Skeletal muscle satellite cell (primary cell): Measurements from ENCODE around the gene OXSR1.

ENCODE experiments used
- H3K27me3 ChIP-seq: 2 replicates; pipeline ENCODE4 v1.7.0; 2013; ENCODE audit warnings: low read length; ENCODE audit not compliant: control insufficient read depth, insufficient read depth
- H3K36me3 ChIP-seq: 2 replicates; pipeline ENCODE4 v1.7.0; 2013; ENCODE audit warnings: mild to moderate bottlenecking, control low read depth, low read length; ENCODE audit not compliant: insufficient read depth
- H3K4me1 ChIP-seq: 2 replicates; pipeline ENCODE4 v1.7.0; 2013; ENCODE audit warnings: low read length; ENCODE audit not compliant: control insufficient read depth, insufficient read depth
- H3K4me2 ChIP-seq: 2 replicates; pipeline ENCODE4 v1.7.0; 2013; ENCODE audit warnings: mild to moderate bottlenecking, low read length
- H3K4me3 ChIP-seq: 2 replicates; pipeline ENCODE4 v1.7.0; 2013; ENCODE audit warnings: low read length
- H3K9ac ChIP-seq: 2 replicates; pipeline ENCODE4 v1.7.0; 2013; ENCODE audit warnings: mild to moderate bottlenecking, low read depth, low read length, moderate library complexity
- H3K9me3 ChIP-seq: replicated peaks from 2 replicates; pipeline ENCODE4 v1.7.0; 2013; ENCODE audit warnings: mild to moderate bottlenecking, control low read depth, low read length

The OXSR1 gene

GRCh38 chr3:38250198-38250597 is 84.9 kb downstream of the OXSR1 start:
- no peak overlapping the region for H3K4me2 ChIP-seq
- no peaks in the 10 kb centered on the region for H3K9me3 ChIP-seq
- H3K9ac ChIP-seq, result no peak overlapping the region
- H3K27me3 ChIP-seq, result no peaks in the 10 kb centered on the region
- peaks cover 15% of the 10 kb centered on the region for H3K4me1 ChIP-seq
- H3K4me3 ChIP-seq, result no peak overlapping the region
- peaks cover 86% of the 10 kb centered on the region for H3K36me3 ChIP-seq

- Histone ChIP-seq H3K9ac (no peak overlapping the region), H3K9me3 (no peaks in the 10 kb centered on the region), H3K36me3 (peaks cover 91% of the 10 kb centered on the region), H3K4me2 (no peak overlapping the region), H3K4me1 (peaks cover 15% of the 10 kb centered on the region), H3K4me3 (no peak overlapping the region), H3K27me3 (no peaks in the 10 kb centered on the region)
Observed at GRCh38 chr3:38251197-38251596, 85.9 kb downstream of the OXSR1 start.

- Histone ChIP-seq H3K27me3 (no peaks in the 10 kb centered on the region), H3K9me3 (no peaks in the 10 kb centered on the region), H3K4me3 (no peak overlapping the region), H3K4me1 (no peaks in the 10 kb centered on the region), H3K9ac (no peak overlapping the region), H3K4me2 (no peak overlapping the region), H3K36me3 (peaks cover 79% of the 10 kb centered on the region)
Observed at GRCh38 chr3:38253704-38254103, 88.4 kb downstream of the OXSR1 start.

GRCh38 chr3:38254872-38255271 is 89.5 kb downstream of the OXSR1 start:
- Histone ChIP-seq H3K4me3 (no peak overlapping the region), H3K4me2 (no peak overlapping the region), H3K9me3 (no peaks in the 10 kb centered on the region), H3K9ac (no peak overlapping the region), H3K36me3 (peaks cover 67% of the 10 kb centered on the region), H3K27me3 (no peaks in the 10 kb centered on the region), H3K4me1 (no peaks in the 10 kb centered on the region)

GRCh38 chr3:38255627-38256026 is 90.3 kb downstream of the OXSR1 start:
- H3K9ac ChIP-seq, result no peak overlapping the region
- no peaks in the 10 kb centered on the region for H3K27me3 ChIP-seq
- peaks cover 64% of the 10 kb centered on the region for H3K36me3 ChIP-seq
- H3K4me3 ChIP-seq, result no peak overlapping the region
- H3K4me2 ChIP-seq, result no peak overlapping the region
- H3K4me1 ChIP-seq, result no peaks in the 10 kb centered on the region
- no peaks in the 10 kb centered on the region for H3K9me3 ChIP-seq

- no peaks in the 10 kb centered on the region for H3K9me3 ChIP-seq
- no peak overlapping the region for H3K4me2 ChIP-seq
- H3K4me3 ChIP-seq, result no peak overlapping the region
- H3K27me3 ChIP-seq, result no peaks in the 10 kb centered on the region
- no peak overlapping the region for H3K9ac ChIP-seq
- no peaks in the 10 kb centered on the region for H3K4me1 ChIP-seq
- H3K36me3 ChIP-seq, result peaks cover 52% of the 10 kb centered on the region
Observed at GRCh38 chr3:38257583-38257982, 92.2 kb downstream of the OXSR1 start.

- Histone ChIP-seq H3K4me3 (no peak overlapping the region), H3K4me1 (no peaks in the 10 kb centered on the region), H3K27me3 (no peaks in the 10 kb centered on the region), H3K9me3 (no peaks in the 10 kb centered on the region), H3K36me3 (peaks cover 32% of the 10 kb centered on the region), H3K4me2 (no peak overlapping the region), H3K9ac (no peak overlapping the region)
Observed at GRCh38 chr3:38260474-38260873, 95.1 kb downstream of the OXSR1 start.

- Histone ChIP-seq H3K4me1 (no peaks in the 10 kb centered on the region), H3K9ac (no peak overlapping the region), H3K27me3 (no peaks in the 10 kb centered on the region), H3K36me3 (peaks cover 17% of the 10 kb centered on the region), H3K9me3 (no peaks in the 10 kb centered on the region), H3K4me2 (no peak overlapping the region), H3K4me3 (no peak overlapping the region)
Observed at GRCh38 chr3:38264353-38264771, 99.0 kb downstream of the OXSR1 start.

- Histone ChIP-seq H3K9me3 (no peaks in the 10 kb centered on the region), H3K4me3 (no peak overlapping the region), H3K4me1 (no peaks in the 10 kb centered on the region), H3K9ac (no peak overlapping the region), H3K36me3 (peaks cover 17% of the 10 kb centered on the region), H3K27me3 (no peaks in the 10 kb centered on the region), H3K4me2 (no peak overlapping the region)
Observed at GRCh38 chr3:38264779-38265178, 99.4 kb downstream of the OXSR1 start.

- Histone ChIP-seq H3K4me3 (no peak within 1 kb of the TSS), H3K9ac (no peak within 1 kb of the TSS), H3K27me3 (no peaks in the 10 kb centered on the region), H3K4me1 (no peaks in the 10 kb centered on the region), H3K36me3 (peaks cover 12% of the 10 kb centered on the region), H3K4me2 (no peak within 1 kb of the TSS), H3K9me3 (no peaks in the 10 kb centered on the region)
Observed at GRCh38 chr3:38265604-38266307, 100.4 kb downstream of the OXSR1 start, which contains the start of gene SLC22A13. Gene SLC22A13 (plus strand): TSS chr3:38265812. CDS start chr3:38265861, 49 bp downstream.

GRCh38 chr3:38266810-38267209 is 101.5 kb downstream of the OXSR1 start:
- no peak overlapping the region for H3K9ac ChIP-seq
- no peak overlapping the region for H3K4me3 ChIP-seq
- no peak overlapping the region for H3K4me2 ChIP-seq
- H3K4me1 ChIP-seq, result no peaks in the 10 kb centered on the region
- peaks cover 7% of the 10 kb centered on the region for H3K36me3 ChIP-seq
- no peaks in the 10 kb centered on the region for H3K9me3 ChIP-seq
- no peaks in the 10 kb centered on the region for H3K27me3 ChIP-seq

- H3K27me3 ChIP-seq, result no peaks in the 10 kb centered on the region
- H3K4me2 ChIP-seq, result no peak overlapping the region
- H3K9me3 ChIP-seq, result no peaks in the 10 kb centered on the region
- H3K36me3 ChIP-seq, result peaks cover 7% of the 10 kb centered on the region
- H3K9ac ChIP-seq, result no peak overlapping the region
- no peaks in the 10 kb centered on the region for H3K4me1 ChIP-seq
- H3K4me3 ChIP-seq, result no peak overlapping the region
Observed at GRCh38 chr3:38267662-38268061, 102.3 kb downstream of the OXSR1 start.
